ENCODE data around the gene GLDN.
"Not testable (repeated sequence)": the region's sequence is repeated elsewhere in the genome, so short reads cannot be mapped to it uniquely, and the experiment has no call there.

GLDN gene

GRCh38 chr15:51414256-51414860 is 72.9 kb downstream of the GLDN start:
- DNase-seq (ENCODE audit: extremely low spot score): no peak
- TF ChIP-seq CTCF (IDR thresholded peaks at IDR 0.05; ENCODE audit: control extremely low read depth, extremely low read depth, low read depth, missing control alignments): no peak
- ChIA-PET POLR2A (no interaction called here), CTCF (interaction anchor here (3.7 kb wide), 1 partner anchor 10 kb away, joined by 27 read pairs; no protein-coding TSS in a partner anchor)

- ChIA-PET CTCF (interaction anchor here (1.5 to 3.7 kb wide), 2 partner anchors 11 to 12 kb away, joined by 4 to 27 read pairs; no protein-coding TSS in a partner anchor), POLR2A (no interaction called here)
- DNase-seq (ENCODE audit: extremely low spot score): no peak
- no peak for TF ChIP-seq CTCF (IDR thresholded peaks at IDR 0.05; ENCODE audit: control extremely low read depth, extremely low read depth, low read depth, missing control alignments)
Measured at GRCh38 chr15:51416129-51416528, 74.7 kb downstream of the GLDN start.

GRCh38 chr15:51423040-51423439 is 81.6 kb downstream of the GLDN start:
- CTCF ChIA-PET; POLR2A ChIA-PET; DNase-seq (ENCODE audit: extremely low spot score): not testable (repeated sequence)

- no peak for DNase-seq (ENCODE audit: extremely low spot score)
- CTCF ChIA-PET: no interaction called here
- no peak for TF ChIP-seq CTCF (IDR thresholded peaks at IDR 0.05; ENCODE audit: control extremely low read depth, extremely low read depth, low read depth, missing control alignments)
- POLR2A ChIA-PET: no interaction called here
Measured at GRCh38 chr15:51424780-51425179, 83.3 kb downstream of the GLDN start.

- CTCF ChIA-PET: interaction anchor here (0.7 to 1.1 kb wide), 3 partner anchors 17 to 139 kb away, joined by 3 to 5 read pairs (median 3); no protein-coding TSS in a partner anchor
- POLR2A ChIA-PET: no interaction called here
- DNase-seq (ENCODE audit: extremely low spot score): no peak
- no peak for TF ChIP-seq CTCF (IDR thresholded peaks at IDR 0.05; ENCODE audit: control extremely low read depth, extremely low read depth, low read depth, missing control alignments)
Measured at GRCh38 chr15:51425517-51426040, 84.1 kb downstream of the GLDN start.

GRCh38 chr15:51438526-51438925 is 97.1 kb downstream of the GLDN start:
- TF ChIP-seq CTCF (IDR thresholded peaks at IDR 0.05; ENCODE audit: control extremely low read depth, extremely low read depth, low read depth, missing control alignments): no peak
- no peak for DNase-seq (ENCODE audit: extremely low spot score)
- POLR2A ChIA-PET: no interaction called here
- CTCF ChIA-PET: no interaction called here

GRCh38 chr15:51443282-51443914 is 101.9 kb downstream of the GLDN start:
- ChIA-PET CTCF (no interaction called here), POLR2A (no interaction called here)
- no peak for TF ChIP-seq CTCF (IDR thresholded peaks at IDR 0.05; ENCODE audit: control extremely low read depth, extremely low read depth, low read depth, missing control alignments)
- no peak for DNase-seq (ENCODE audit: extremely low spot score)
